HG03354 (cell line): ENCODE results near the gene PDE3A.

Experiments
- ATAC-seq: cut with Tn5 transposase; IDR thresholded peaks from one replicate; pipeline ENCODE4 v1.9.1; 2021; ENCODE audit warnings: mild to moderate bottlenecking; ENCODE audit not compliant: unreplicated experiment, poor library complexity, severe bottlenecking

Gene PDE3A

GRCh38 chr12:20415641-20416040 is 47.3 kb downstream of the PDE3A start:
- no peak for ATAC-seq

DNA sequence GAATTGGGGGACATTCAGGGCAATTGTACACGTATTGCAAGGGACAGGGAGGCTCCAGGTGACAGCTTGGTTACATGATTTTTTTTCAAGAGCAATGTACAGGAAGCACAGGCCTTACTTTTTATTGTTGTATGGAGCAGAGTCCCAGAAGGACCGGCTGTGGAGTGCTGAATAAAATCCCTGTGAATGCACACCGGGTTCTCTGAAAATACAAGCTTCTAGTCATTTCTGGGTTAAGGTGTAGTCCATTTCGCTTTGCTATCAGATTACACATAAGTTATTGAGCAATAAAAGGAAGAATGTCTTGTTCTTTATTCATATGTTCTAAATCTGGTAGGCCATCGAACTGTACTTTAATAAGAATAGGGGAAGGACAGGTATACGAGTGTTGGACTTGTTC is 52.2 kb downstream of the PDE3A start:
- no peak for ATAC-seq

- no peak for ATAC-seq
Observed at GRCh38 chr12:20421421-20421820, 53.1 kb downstream of the PDE3A start.

DNA sequence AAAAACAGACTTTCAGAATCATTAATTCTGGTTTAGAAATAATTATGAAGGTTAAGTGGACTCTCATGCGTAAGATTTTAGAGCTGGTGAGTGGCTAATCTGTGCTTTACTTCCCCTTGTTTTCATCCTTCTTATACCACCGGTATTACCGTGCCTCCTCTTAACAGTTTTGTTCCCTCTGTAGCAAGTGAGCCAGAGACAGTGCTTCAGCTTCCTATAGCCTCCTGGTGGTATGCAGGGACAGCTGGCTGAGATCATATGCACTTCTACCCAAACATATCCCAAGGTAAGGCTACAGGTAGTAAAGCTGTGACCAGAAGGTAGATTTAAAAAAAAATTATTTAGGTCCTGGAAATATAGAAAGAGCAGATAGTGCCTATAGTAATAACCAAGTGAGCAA is 55.2 kb downstream of the PDE3A start:
- ATAC-seq = no peak

- ATAC-seq = no peak
Observed at GRCh38 chr12:20424841-20425240, 56.5 kb downstream of the PDE3A start.

DNA sequence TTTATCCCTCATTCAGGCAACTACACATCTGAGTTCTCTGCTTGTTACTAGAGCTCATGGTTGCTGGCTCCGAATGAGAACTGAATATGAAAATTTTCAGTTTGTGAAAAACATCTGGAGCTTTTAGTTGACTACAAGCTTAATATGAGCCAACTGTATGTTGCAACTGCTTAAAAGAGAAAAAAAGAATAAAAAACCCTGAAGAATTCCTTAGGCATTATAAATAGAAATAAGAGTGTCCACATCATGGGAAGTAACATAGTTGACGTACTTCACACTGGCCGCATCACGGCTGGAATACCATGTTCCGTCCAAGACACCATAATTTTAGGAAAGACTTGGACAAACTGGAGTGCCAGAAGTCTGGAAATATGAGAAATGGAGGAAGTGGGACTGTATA is 57.9 kb downstream of the PDE3A start:
- no peak for ATAC-seq

GRCh38 chr12:20426957-20427356 is 58.6 kb downstream of the PDE3A start:
- ATAC-seq = no peak

- ATAC-seq = no peak
Observed at GRCh38 chr12:20429852-20430251, 61.5 kb downstream of the PDE3A start.

- ATAC-seq = no peak
Observed at GRCh38 chr12:20432290-20432689, 64.0 kb downstream of the PDE3A start.

- ATAC-seq = no peak
Observed at GRCh38 chr12:20434996-20435395, 66.7 kb downstream of the PDE3A start.

GRCh38 chr12:20436316-20436715 is 68.0 kb downstream of the PDE3A start:
- ATAC-seq = no peak

DNA sequence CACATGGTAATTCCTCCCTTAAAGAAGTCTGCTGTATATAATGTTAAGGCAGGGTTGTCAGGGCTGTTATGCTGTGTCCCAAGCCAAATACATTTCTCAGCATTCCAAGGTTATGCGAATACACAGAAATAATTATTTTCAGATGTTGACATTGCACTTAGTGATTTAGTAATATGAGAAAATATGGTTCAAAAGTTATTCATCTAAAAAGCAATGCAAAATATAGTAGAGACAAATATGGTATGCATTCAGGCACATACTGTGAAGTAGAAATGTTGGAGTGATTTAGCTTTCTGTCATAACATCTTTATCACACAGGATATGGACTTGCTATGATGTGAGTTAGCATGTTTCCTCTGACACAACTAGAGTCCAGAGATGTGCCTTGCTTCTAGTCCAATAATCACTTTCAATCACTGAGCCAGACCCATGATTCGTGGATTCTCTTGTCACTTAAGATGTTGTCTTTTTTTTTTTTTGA is 70.0 kb downstream of the PDE3A start:
- no peak for ATAC-seq

- no peak for ATAC-seq
Observed at GRCh38 chr12:20439626-20440025, 71.3 kb downstream of the PDE3A start.

DNA sequence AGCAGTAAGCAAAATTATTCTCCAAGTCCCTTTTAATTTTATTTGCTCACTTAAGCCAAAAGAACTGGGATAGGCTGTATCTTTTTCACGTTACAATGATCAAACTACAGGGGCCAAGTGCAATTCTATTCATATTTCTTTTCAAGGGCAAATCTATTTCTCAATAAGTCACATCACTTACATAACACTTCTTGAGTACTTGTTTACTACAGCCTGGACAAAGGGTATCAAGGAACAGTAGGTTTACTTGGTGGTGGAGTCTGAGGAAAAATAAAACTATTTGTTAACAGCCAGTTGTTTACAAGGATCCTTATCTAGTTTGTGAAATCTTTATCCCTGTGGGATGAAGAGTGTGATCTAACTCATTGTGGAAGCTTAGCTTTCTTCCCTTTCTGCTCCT is 72.1 kb downstream of the PDE3A start:
- no peak for ATAC-seq

DNA sequence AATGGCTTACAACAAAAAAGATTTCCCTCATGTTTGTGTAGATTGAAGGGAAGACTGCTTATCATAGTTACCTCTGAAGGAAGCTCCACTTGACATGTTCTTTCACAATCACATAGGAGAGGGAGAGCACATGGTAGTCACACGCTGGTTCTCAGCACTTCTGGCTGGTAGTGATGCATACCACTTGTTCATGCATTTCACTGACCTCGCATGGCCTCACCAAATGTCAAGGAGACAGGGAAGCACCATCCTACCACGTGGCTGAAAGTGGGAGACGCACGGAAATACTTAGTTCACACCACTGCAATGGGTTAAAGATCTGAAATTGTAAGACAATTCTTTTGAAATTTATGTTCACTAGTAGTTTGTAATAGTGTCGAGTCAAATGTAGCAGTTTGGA is 74.0 kb downstream of the PDE3A start:
- no peak for ATAC-seq

- no peak for ATAC-seq
Observed at GRCh38 chr12:20443255-20443654, 74.9 kb downstream of the PDE3A start.

GRCh38 chr12:20443792-20444191 is 75.5 kb downstream of the PDE3A start:
- ATAC-seq = no peak

GRCh38 chr12:20444595-20445170 is 76.3 kb downstream of the PDE3A start:
- no peak for ATAC-seq

DNA sequence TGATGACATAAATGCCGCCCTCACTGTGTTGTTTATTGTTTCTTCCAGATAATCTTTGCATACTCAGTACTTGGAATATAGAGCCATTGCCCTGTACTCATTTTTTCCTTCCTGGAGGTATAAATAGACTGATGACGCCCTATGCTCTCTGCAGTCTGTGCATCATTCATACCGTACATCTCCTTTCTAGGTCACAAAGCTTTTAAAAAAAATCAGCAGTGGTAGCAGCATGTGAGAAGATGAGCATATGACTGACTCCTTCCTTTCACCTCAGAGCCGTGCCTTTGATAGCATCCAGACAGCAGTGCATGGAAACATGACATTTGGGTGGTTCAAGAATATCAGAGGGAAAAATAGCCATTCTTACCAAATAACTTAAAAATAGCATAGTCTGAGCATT is 77.3 kb downstream of the PDE3A start:
- no peak for ATAC-seq

DNA sequence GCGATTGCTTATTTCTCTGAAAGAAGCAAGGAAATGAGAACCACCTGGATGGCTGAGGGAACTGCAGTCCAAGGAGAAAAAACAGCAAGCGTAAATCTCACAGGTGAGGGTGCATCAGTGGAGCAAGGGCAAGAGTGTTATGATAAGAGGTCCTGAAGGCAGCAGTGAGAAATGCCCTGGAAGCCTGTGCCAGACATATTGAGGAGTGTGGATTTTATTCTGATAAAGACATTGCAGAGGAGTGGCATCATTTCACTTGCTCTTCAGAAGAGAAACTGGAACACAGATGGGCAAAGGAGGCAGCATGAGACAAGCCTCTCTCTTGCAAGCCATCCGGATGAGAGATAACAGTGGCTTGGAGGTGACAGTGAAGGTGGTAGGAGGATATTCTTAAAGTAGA is 78.5 kb downstream of the PDE3A start:
- ATAC-seq = no peak

- ATAC-seq = no peak
Observed at GRCh38 chr12:20448781-20449180, 80.4 kb downstream of the PDE3A start.

DNA sequence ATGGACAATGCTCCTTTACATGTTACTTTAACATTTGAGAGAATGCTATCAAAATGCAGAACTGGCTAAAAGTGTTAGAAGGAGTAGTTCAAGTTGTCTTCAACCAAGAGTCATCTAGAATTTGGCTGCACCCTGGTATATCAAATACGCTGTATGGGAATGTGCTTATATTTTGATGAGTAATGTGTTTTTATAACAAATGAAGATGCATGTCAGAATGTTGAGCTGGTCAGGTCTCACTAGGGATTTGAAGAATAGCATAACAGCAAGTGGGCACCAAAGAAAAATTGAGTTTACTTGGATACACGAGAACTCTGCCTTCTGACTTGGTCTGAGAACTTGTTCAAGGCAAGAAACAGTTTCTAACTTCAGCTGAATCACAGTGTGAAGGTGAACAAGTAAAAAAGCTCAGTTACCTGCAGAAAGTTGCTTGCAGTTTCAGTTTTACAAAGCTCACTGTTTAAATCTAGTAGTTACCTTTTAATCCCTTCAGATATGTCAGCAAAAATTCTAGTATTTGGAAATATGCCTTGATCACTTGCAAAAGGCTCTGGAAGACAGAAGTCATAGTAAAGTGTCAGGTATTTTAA is 82.3 kb downstream of the PDE3A start:
- ATAC-seq = no peak
